DMS114 treated with DMSO at 0.1 percent for 48 hours (cell line): ENCODE results near the gene GINS1.

Source experiments
- DNase-seq: peaks from one replicate; lab custom pipeline; 2025; ENCODE audit not compliant: unreplicated experiment; lab: John Stamatoyannopoulos, UW

GINS1 gene

GRCh38 chr20:25493137-25493536 is 85.7 kb downstream of the GINS1 start:
- no peak for DNase-seq

- DNase-seq, result no peak
Measured at GRCh38 chr20:25493748-25494505, 86.5 kb downstream of the GINS1 start.

- no peak for DNase-seq
Measured at GRCh38 chr20:25494506-25495188, 87.2 kb downstream of the GINS1 start.

- no peak for DNase-seq
Measured at GRCh38 chr20:25495189-25495824, 87.8 kb downstream of the GINS1 start.

GRCh38 chr20:25496165-25496967 is 88.9 kb downstream of the GINS1 start:
- no peak for DNase-seq

- DNase-seq, result no peak
Measured at GRCh38 chr20:25496968-25497401, 89.5 kb downstream of the GINS1 start.

- no peak for DNase-seq
Measured at GRCh38 chr20:25497586-25498279, 90.3 kb downstream of the GINS1 start.
